Activated naive CD4-positive, alpha-beta T cell treated with anti-CD3 and anti-CD28 coated beads for 36 hours (primary cell): Measurements from ENCODE around the gene GDF9. TPM values are rescaled to one million over a fixed set of nuclear protein-coding genes. Genes with fewer than 3 reads are reported as not detected.

ENCODE experiments used
- CTCF ChIA-PET: fragments of 350-600 bp; sonication (Branson Sonifier 250); formaldehyde crosslinking; loops from one replicate; lab custom pipeline; 2021; ENCODE audit warnings: antibody characterized with exemption; lab: Charles Lee
- DNase-seq: peaks from one replicate; pipeline ENCODE4 v3.0.0-alpha.2; 2020
- H3K27ac Mint-ChIP-seq: one replicate; pipeline ENCODE4 v1.8.0; 2021; ENCODE audit warnings: mild to moderate bottlenecking, mixed read lengths
- H3K27me3 Mint-ChIP-seq: one replicate; pipeline ENCODE4 v1.8.0; 2021; ENCODE audit warnings: low read depth, mixed read lengths
- H3K36me3 Mint-ChIP-seq: one replicate; pipeline ENCODE4 v1.8.0; 2021; ENCODE audit warnings: low read depth, mixed read lengths
- H3K4me1 Mint-ChIP-seq: one replicate; pipeline ENCODE4 v1.8.0; 2021; ENCODE audit warnings: low read depth, mixed read lengths
- H3K4me3 Mint-ChIP-seq: one replicate; pipeline ENCODE4 v1.8.0; 2021; ENCODE audit warnings: mild to moderate bottlenecking, moderate library complexity, mixed read lengths
- H3K9me3 Mint-ChIP-seq: one replicate; pipeline ENCODE4 v1.8.0; 2021; ENCODE audit warnings: mixed read lengths
- intact Hi-C: fragments of 100-400 bp; cut with micrococcal nuclease; formaldehyde crosslinking; loops from one replicate; pipeline ENCODE4 v1.15.1; 2023
- total RNA-seq, 2 experiments: library from RNA; stranded (reverse); gene quantifications; one replicate each; pipeline ENCODE4 v1.2.3, GENCODE V29; 2021

The GDF9 gene, protein sequence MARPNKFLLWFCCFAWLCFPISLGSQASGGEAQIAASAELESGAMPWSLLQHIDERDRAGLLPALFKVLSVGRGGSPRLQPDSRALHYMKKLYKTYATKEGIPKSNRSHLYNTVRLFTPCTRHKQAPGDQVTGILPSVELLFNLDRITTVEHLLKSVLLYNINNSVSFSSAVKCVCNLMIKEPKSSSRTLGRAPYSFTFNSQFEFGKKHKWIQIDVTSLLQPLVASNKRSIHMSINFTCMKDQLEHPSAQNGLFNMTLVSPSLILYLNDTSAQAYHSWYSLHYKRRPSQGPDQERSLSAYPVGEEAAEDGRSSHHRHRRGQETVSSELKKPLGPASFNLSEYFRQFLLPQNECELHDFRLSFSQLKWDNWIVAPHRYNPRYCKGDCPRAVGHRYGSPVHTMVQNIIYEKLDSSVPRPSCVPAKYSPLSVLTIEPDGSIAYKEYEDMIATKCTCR
- total RNA-seq: 1 to 10 TPM in 1 of 2 experiments, under 1 TPM in 1; 0.64 to 1.2 TPM

DNA sequence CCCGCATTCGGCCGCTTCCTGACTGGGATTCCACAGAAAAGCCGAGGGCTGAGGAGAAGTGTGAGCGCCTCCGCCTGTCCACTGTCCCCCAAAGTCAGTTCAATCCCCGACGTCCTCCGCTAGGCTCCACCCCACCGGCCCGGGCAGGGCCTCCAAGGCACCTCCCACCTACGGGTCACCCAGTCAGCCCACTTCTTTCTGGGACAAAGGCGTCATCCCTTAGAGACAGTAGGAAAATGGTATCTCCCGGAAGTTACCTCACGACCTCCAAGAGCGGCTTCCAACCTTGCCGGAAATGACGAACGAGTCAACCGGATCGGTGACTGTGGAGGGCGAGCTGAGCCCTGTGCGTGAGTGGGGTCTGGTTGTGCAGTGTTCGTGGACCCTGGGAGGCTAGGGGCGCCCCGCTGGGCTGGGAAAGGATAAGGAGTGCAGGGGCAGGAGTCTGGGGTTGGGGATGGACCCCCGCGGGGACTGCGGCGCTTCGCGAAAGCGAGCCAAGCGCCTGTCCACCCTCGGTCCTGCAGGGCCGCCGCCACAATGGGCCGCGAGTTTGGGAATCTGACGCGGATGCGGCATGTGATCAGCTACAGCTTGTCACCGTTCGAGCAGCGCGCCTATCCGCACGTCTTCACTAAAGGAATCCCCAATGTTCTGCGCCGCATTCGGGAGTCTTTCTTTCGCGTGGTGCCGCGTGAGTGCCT lies at the start of gene GDF9, which contains the start of gene UQCRQ:
TSS of gene GDF9 (minus strand) at position 128 of the 704 bp plus-strand sequence. CDS start 1,936 bp downstream, outside the sequence.
TSS of gene UQCRQ (plus strand) at position 301 of the 704 bp plus-strand sequence. CDS start at position 541, 240 bp downstream.
- intact Hi-C loops: loop anchor here (1.0 to 10.0 kb wide), 9 partner anchors 36 to 1358 kb away; partner anchors contain the start of genes AFF4, KIF3A, PPP2CA and RAD50
- Mint-ChIP-seq H3K27ac (peak within 1 kb of the TSS; percentile 97), H3K9me3 (no peaks in the 10 kb centered on the region), H3K36me3 (peaks cover 24% of the 10 kb centered on the region), H3K27me3 (no peaks in the 10 kb centered on the region), H3K4me1 (peaks cover 27% of the 10 kb centered on the region), H3K4me3 (peak within 1 kb of the TSS; percentile 99)
- DNase-seq: peak; percentile 96
- CTCF ChIA-PET: interaction anchor here (0.6 to 1.6 kb wide), 6 partner anchors 22 to 498 kb away, joined by 3 to 5 read pairs (median 4); no protein-coding TSS in a partner anchor

DNA sequence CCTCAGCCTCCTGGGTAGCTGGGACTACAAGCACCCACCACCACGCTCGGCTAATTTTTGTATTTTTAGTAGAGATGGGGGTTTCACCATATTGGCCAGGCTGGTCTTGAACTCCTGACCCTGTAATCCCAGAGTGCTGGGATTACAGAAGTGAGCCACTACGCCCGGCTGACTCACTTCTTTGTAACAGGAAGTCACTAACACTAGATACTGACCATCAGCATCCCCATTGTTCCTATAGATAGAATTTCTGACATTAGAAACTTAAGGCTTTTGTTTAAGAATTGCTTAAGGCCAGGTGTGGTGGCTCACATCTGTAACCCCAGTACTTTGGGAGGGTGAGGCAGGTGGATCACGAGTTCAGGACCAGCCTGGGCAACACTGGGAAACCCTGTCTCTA lies 49.4 kb upstream of the GDF9 start:
- Mint-ChIP-seq H3K4me3 (no peak overlapping the region), H3K27me3 (no peaks in the 10 kb centered on the region), H3K27ac (no peak overlapping the region), H3K4me1 (no peaks in the 10 kb centered on the region), H3K36me3 (peaks cover 19% of the 10 kb centered on the region), H3K9me3 (no peaks in the 10 kb centered on the region)
- CTCF ChIA-PET: interaction anchor here (0.6 kb wide), 1 partner anchor 1033 kb away, joined by 3 read pairs; no protein-coding TSS in a partner anchor
- intact Hi-C loops: no loop called here
- no peak for DNase-seq

DNA sequence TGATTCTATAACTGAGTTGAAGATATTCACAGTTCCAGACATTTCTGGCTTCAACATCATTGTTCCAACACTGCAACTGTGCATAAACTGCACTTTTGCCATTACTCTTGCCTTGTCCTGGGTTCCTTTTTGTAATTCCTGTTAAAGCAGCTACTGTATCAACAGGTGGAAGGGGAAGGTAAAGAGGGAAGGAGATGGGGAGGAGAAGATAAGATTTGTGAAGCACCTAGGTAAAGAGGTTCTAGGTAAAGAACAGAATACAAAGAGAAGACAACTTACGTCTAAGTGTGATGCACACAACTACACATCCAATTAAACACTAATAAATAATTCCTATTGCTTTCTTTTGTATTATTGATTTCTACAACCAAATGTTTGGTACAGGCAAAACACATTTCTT lies 43.4 kb upstream of the GDF9 start:
- intact Hi-C loops: no loop called here
- H3K4me3 Mint-ChIP-seq: no peak overlapping the region
- peaks cover 6% of the 10 kb centered on the region for H3K4me1 Mint-ChIP-seq
- DNase-seq: no peak
- no peaks in the 10 kb centered on the region for H3K27me3 Mint-ChIP-seq
- no peak overlapping the region for H3K27ac Mint-ChIP-seq
- CTCF ChIA-PET: no interaction called here
- no peaks in the 10 kb centered on the region for H3K9me3 Mint-ChIP-seq
- peaks cover 9% of the 10 kb centered on the region for H3K36me3 Mint-ChIP-seq

DNA sequence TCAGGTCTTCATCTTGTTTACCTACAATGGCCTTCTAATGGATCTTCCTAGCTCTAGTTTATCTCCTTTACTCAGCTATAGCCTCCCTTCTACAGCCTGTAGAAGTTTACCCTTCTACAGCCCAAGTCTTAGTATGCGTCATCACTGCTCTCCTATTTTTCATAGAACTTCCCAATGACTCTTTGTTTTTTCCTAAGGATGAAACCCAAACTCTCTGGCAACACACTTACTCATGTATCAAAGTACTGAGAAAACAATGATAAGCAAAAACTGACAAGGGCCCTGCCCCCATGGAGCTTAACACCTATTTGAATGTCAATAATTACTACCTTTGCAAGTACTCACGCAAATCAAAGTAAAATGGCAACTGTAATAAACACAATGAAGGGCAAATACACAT lies 40.9 kb upstream of the GDF9 start:
- CTCF ChIA-PET: interaction anchor here (0.6 kb wide), 1 partner anchor 289 kb away, joined by 4 read pairs; no protein-coding TSS in a partner anchor
- intact Hi-C loops: no loop called here
- no peak for DNase-seq
- Mint-ChIP-seq H3K4me1 (peaks cover 6% of the 10 kb centered on the region), H3K27ac (no peak overlapping the region), H3K27me3 (no peaks in the 10 kb centered on the region), H3K36me3 (peaks cover 6% of the 10 kb centered on the region), H3K4me3 (no peak overlapping the region), H3K9me3 (no peaks in the 10 kb centered on the region)

GRCh38 chr5:132905938-132906337 lies 39.7 kb upstream of the GDF9 start:
- CTCF ChIA-PET: interaction anchor here (0.6 kb wide), 1 partner anchor 20 kb away, joined by 4 read pairs; no protein-coding TSS in a partner anchor
- no peak for DNase-seq
- H3K9me3 Mint-ChIP-seq: no peaks in the 10 kb centered on the region
- no peaks in the 10 kb centered on the region for H3K27me3 Mint-ChIP-seq
- H3K4me3 Mint-ChIP-seq: no peak overlapping the region
- H3K36me3 Mint-ChIP-seq: peaks cover 2% of the 10 kb centered on the region
- no peak overlapping the region for H3K27ac Mint-ChIP-seq
- H3K4me1 Mint-ChIP-seq: peaks cover 6% of the 10 kb centered on the region
- intact Hi-C loops: no loop called here

DNA sequence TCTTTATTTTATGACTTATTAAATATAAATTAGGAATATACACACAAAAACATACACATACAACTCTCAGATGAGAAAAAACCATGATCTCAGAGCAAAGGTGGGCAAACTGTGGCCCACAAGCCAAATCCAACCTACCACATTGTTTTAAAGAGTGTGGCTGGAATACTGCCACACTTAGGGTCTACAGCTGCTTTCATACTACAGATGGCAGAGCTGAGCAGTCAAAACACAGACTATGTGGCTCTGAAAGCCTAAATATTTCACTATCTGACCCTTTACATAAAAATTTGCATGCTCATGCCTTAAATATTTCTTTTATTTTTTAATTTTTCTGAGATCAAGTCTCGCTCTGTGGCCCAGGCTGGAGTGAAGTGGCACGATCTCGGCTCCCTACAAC lies 35.5 kb upstream of the GDF9 start:
- Mint-ChIP-seq H3K27me3 (no peaks in the 10 kb centered on the region), H3K9me3 (no peaks in the 10 kb centered on the region), H3K36me3 (peaks cover 8% of the 10 kb centered on the region), H3K4me1 (peaks cover 3% of the 10 kb centered on the region), H3K4me3 (no peak overlapping the region), H3K27ac (no peak overlapping the region)
- DNase-seq: no peak
- CTCF ChIA-PET: interaction anchor here (0.7 kb wide), 1 partner anchor 175 kb away, joined by 4 read pairs; no protein-coding TSS in a partner anchor
- intact Hi-C loops: no loop called here

- no peak for DNase-seq
- intact Hi-C loops: no loop called here
- Mint-ChIP-seq H3K36me3 (peaks cover 14% of the 10 kb centered on the region), H3K4me3 (no peak overlapping the region), H3K9me3 (no peaks in the 10 kb centered on the region), H3K27ac (no peak overlapping the region), H3K27me3 (no peaks in the 10 kb centered on the region), H3K4me1 (peaks cover 6% of the 10 kb centered on the region)
- CTCF ChIA-PET: interaction anchor here (0.6 kb wide), 2 partner anchors 14 to 49 kb away, joined by 3 to 5 read pairs; no protein-coding TSS in a partner anchor
Measured at GRCh38 chr5:132901036-132901435, 34.8 kb upstream of the GDF9 start.

- no peak overlapping the region for H3K27ac Mint-ChIP-seq
- no peak overlapping the region for H3K4me3 Mint-ChIP-seq
- H3K4me1 Mint-ChIP-seq: peaks cover 6% of the 10 kb centered on the region
- peaks cover 17% of the 10 kb centered on the region for H3K36me3 Mint-ChIP-seq
- H3K9me3 Mint-ChIP-seq: no peaks in the 10 kb centered on the region
- intact Hi-C loops: no loop called here
- no peak for DNase-seq
- CTCF ChIA-PET: interaction anchor here (0.7 kb wide), 1 partner anchor 286 kb away, joined by 3 read pairs; no protein-coding TSS in a partner anchor
- no peaks in the 10 kb centered on the region for H3K27me3 Mint-ChIP-seq
Measured at GRCh38 chr5:132898094-132898493, 31.8 kb upstream of the GDF9 start.

- H3K27me3 Mint-ChIP-seq: no peaks in the 10 kb centered on the region
- no peak overlapping the region for H3K27ac Mint-ChIP-seq
- peaks cover 6% of the 10 kb centered on the region for H3K4me1 Mint-ChIP-seq
- intact Hi-C loops: no loop called here
- no peak for DNase-seq
- H3K9me3 Mint-ChIP-seq: no peaks in the 10 kb centered on the region
- CTCF ChIA-PET: no interaction called here
- H3K36me3 Mint-ChIP-seq: peaks cover 21% of the 10 kb centered on the region
- no peak overlapping the region for H3K4me3 Mint-ChIP-seq
Measured at GRCh38 chr5:132896685-132897084, 30.4 kb upstream of the GDF9 start.

- H3K4me1 Mint-ChIP-seq: peaks cover 6% of the 10 kb centered on the region
- CTCF ChIA-PET: interaction anchor here (0.6 to 1.0 kb wide), 2 partner anchors 13 to 65 kb away, joined by 3 to 4 read pairs; no protein-coding TSS in a partner anchor
- peaks cover 21% of the 10 kb centered on the region for H3K36me3 Mint-ChIP-seq
- intact Hi-C loops: no loop called here
- H3K27ac Mint-ChIP-seq: no peak overlapping the region
- no peaks in the 10 kb centered on the region for H3K9me3 Mint-ChIP-seq
- no peaks in the 10 kb centered on the region for H3K27me3 Mint-ChIP-seq
- no peak for DNase-seq
- H3K4me3 Mint-ChIP-seq: no peak overlapping the region
Measured at GRCh38 chr5:132895719-132896305, 29.5 kb upstream of the GDF9 start.

- no peak overlapping the region for H3K27ac Mint-ChIP-seq
- CTCF ChIA-PET: interaction anchor here (0.6 to 1.3 kb wide), 4 partner anchors 11 to 364 kb away, joined by 3 to 4 read pairs (median 3); no protein-coding TSS in a partner anchor
Measured at GRCh38 chr5:132890817-132891216, 24.5 kb upstream of the GDF9 start.

More at GRCh38 chr5:132890817-132891216, 24.5 kb upstream of the GDF9 start:
- no peak for DNase-seq
- Mint-ChIP-seq H3K27me3 (no peaks in the 10 kb centered on the region), H3K4me3 (no peak overlapping the region), H3K9me3 (no peaks in the 10 kb centered on the region), H3K36me3 (peaks cover 16% of the 10 kb centered on the region), H3K4me1 (no peaks in the 10 kb centered on the region)
- intact Hi-C loops: no loop called here
